ENCODE data around the gene PCED1A. TPM values are rescaled to one million over a fixed set of nuclear protein-coding genes. Genes with fewer than 3 reads are reported as not detected.
"Not testable (repeated sequence)": the region's sequence is repeated elsewhere in the genome, so short reads cannot be mapped to it uniquely, and the experiment has no call there.

Gene PCED1A
- total RNA-seq, 4 donors from 2014 or later = 13.8 to 23.2 (median 16.7) TPM

- TF ChIP-seq EP300 (IDR thresholded peaks at IDR 0.05) (no peak), POLR2A (IDR thresholded peaks at IDR 0.05) (no peak), CTCF (IDR thresholded peaks at IDR 0.05) (no peak), POLR2AphosphoS5 (IDR thresholded peaks at IDR 0.05) (no peak)
- Histone ChIP-seq H3K4me3 (no peak overlapping the region), H3K27me3 (peaks cover 78% of the 10 kb centered on the region)
Observed at GRCh38 chr20:2815242-2815900, 25.1 kb downstream of the PCED1A start.

DNA sequence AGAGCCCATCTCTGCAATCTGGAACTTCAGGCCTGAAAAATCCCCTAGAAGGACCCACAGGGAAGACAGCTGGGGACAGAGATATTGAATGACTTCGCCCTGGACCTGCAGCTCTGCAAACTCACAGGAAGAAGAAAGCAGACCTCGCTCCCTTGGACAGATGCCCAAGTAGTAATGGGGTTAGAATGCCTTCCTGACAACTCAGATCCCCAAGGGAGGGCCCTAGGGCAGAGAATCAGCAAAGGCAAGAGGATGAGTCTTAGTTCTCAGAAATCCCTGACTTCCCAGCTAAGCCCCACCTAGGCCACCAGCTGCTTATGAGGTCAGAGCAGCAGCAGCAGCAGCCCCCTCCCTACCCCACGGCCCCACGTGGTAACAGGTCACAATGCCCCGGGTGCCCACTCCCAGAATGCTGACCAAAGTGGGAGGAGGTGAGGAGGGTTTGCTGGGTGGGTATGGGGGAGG is 25.8 kb downstream of the PCED1A start, which contains the start of gene C20orf141:
Gene C20orf141 (plus strand): TSS at position 401 of the 465 bp plus-strand sequence. CDS start 198 bp downstream, outside the sequence.
- Histone ChIP-seq H3K27ac (no peak within 1 kb of the TSS), H3K27me3 (peaks cover 78% of the 10 kb centered on the region), H3K4me3 (no peak within 1 kb of the TSS), H3K36me3 (no peaks in the 10 kb centered on the region), H3K4me1 (no peaks in the 10 kb centered on the region), H3K9me3 (peaks cover 0 to 17% (median 0%) of the 10 kb centered on the region in 3 donors)
- peak; percentile 67 for ATAC-seq
- 27% methylated on average over 3 of the region's 5 CpGs; no CpG with 5 or more reads in 1 of the 2 donors for WGBS, 2 donors (ENCODE audit: low coverage in 1 of 2)
- TF ChIP-seq EP300 (IDR thresholded peaks at IDR 0.05) (no peak), POLR2A (IDR thresholded peaks at IDR 0.05) (no peak), POLR2AphosphoS5 (IDR thresholded peaks at IDR 0.05) (no peak), CTCF (IDR thresholded peaks at IDR 0.05) (no peak)

More at GRCh38 chr20:2815242-2815900, 25.1 kb downstream of the PCED1A start:
- H3K9me3 ChIP-seq = peaks cover 0 to 17% (median 0%) of the 10 kb centered on the region in 3 donors
- H3K27ac ChIP-seq = no peak overlapping the region
- no peaks in the 10 kb centered on the region for H3K36me3 ChIP-seq
- peaks cover 0 to 3% (median 0%) of the 10 kb centered on the region in 3 donors for H3K4me1 ChIP-seq
- ATAC-seq = no peak
- WGBS, 2 donors (ENCODE audit: low coverage in 1 of 2) = 93% methylated on average over 3 of the region's 8 CpGs; no CpG with 5 or more reads in 1 of the 2 donors

GRCh38 chr20:2814076-2814475 is 26.4 kb downstream of the PCED1A start:
- H3K4me1 ChIP-seq = no peaks in the 10 kb centered on the region
- ATAC-seq = no peak
- peaks cover 78% of the 10 kb centered on the region for H3K27me3 ChIP-seq
- H3K4me3 ChIP-seq = no peak overlapping the region
- no peak overlapping the region for H3K27ac ChIP-seq
- H3K9me3 ChIP-seq = peaks cover 0 to 17% (median 0%) of the 10 kb centered on the region in 3 donors
- WGBS, 2 donors (ENCODE audit: low coverage in 1 of 2) = 75 to 100% methylated on average over 1 of the region's 1 CpG
- no peaks in the 10 kb centered on the region for H3K36me3 ChIP-seq
- TF ChIP-seq POLR2A (IDR thresholded peaks at IDR 0.05) = no peak
- no peak for TF ChIP-seq POLR2AphosphoS5 (IDR thresholded peaks at IDR 0.05)
- no peak for TF ChIP-seq EP300 (IDR thresholded peaks at IDR 0.05)
- no peak for TF ChIP-seq CTCF (IDR thresholded peaks at IDR 0.05)

DNA sequence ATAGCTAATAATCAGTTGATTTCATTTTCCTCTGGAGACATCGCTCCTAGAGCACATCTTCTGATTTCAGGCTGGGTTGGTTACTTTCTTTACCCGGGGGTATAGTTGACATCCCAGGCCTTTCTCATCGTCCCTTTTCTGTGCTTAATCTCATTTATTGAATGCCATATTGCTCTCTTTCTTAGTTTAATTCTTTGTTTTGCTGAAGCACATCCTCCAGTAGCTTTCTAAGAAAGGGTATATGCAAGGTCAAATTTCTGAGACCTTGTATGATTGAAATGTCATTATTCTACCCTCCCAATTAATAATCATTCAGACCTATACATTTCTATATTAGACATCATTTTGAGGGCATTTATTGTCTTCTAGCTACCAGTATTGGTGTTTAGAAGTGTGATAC is 28.3 kb downstream of the PCED1A start:
- Histone ChIP-seq H3K4me3 (no peak overlapping the region), H3K4me1 (no peaks in the 10 kb centered on the region), H3K36me3 (no peaks in the 10 kb centered on the region), H3K27ac (no peak overlapping the region), H3K27me3 (peaks cover 80% of the 10 kb centered on the region), H3K9me3 (peaks cover 0 to 17% (median 0%) of the 10 kb centered on the region in 3 donors)
- WGBS, 2 donors (ENCODE audit: low coverage in 1 of 2) = 85 to 100% methylated on average over 2 to 3 of the region's 3 CpGs
- no peak for ATAC-seq
- TF ChIP-seq EP300 (IDR thresholded peaks at IDR 0.05) = no peak
- no peak for TF ChIP-seq POLR2A (IDR thresholded peaks at IDR 0.05)
- no peak for TF ChIP-seq POLR2AphosphoS5 (IDR thresholded peaks at IDR 0.05)
- no peak for TF ChIP-seq CTCF (IDR thresholded peaks at IDR 0.05)

- WGBS, 2 donors (ENCODE audit: low coverage in 1 of 2) = 79 to 89% methylated on average over 5 to 8 of the region's 10 CpGs
- H3K9me3 ChIP-seq = peaks cover 0 to 17% (median 0%) of the 10 kb centered on the region in 3 donors
- peaks cover 0 to 12% (median 0%) of the 10 kb centered on the region in 3 donors for H3K4me1 ChIP-seq
- H3K4me3 ChIP-seq = no peak overlapping the region
- ATAC-seq = no peak
- H3K36me3 ChIP-seq = no peaks in the 10 kb centered on the region
- H3K27ac ChIP-seq = no peak overlapping the region
- TF ChIP-seq POLR2A (IDR thresholded peaks at IDR 0.05) (no peak), EP300 (IDR thresholded peaks at IDR 0.05) (no peak), CTCF (IDR thresholded peaks at IDR 0.05) (no peak), POLR2AphosphoS5 (IDR thresholded peaks at IDR 0.05) (no peak)
- peaks cover 94% of the 10 kb centered on the region for H3K27me3 ChIP-seq
Observed at GRCh38 chr20:2809690-2810089, 30.8 kb downstream of the PCED1A start.

DNA sequence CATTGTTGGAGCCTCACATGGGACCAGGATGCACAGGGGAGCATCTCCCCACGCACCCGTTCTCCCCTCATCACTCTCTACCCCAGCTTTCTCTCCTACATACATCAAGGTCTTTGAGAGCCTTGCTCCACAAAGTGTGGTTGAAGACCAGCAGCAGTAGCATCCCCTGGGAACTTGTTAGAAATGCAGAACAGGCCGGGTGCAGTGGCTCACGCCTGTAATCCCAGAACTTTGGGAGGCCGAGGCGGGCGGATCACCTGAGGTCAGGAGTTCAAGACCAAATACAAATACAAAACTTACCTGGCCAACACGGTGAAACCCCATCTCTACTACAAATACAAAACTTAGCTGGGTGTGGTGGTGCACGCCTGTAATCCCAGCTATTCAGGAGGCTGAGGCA is 32.5 kb downstream of the PCED1A start:
- ATAC-seq = not testable (repeated sequence)

More for the DNA sequence above, 32.5 kb downstream of the PCED1A start:
- not testable (repeated sequence) for H3K36me3 ChIP-seq, H3K4me3 ChIP-seq, H3K27ac ChIP-seq
- H3K4me1 ChIP-seq = peaks cover 0 to 14% (median 0%) of the 10 kb centered on the region in 3 donors
- peaks cover 0 to 17% (median 0%) of the 10 kb centered on the region in 3 donors for H3K9me3 ChIP-seq
- H3K27me3 ChIP-seq = peaks cover 100% of the 10 kb centered on the region
- 71 to 73% methylated on average over 2 to 5 of the region's 9 CpGs for WGBS, 2 donors (ENCODE audit: low coverage in 1 of 2)

Measured in gastroesophageal sphincter (tissue), 4 donors.